Activated naive CD8-positive, alpha-beta T cell treated with anti-CD3 and anti-CD28 coated beads for 36 hours (primary cell): Measurements from ENCODE around the gene DMRT1. TPM values are rescaled to one million over a fixed set of nuclear protein-coding genes. Genes with fewer than 3 reads are reported as not detected.
A peak's percentile ranks its signal among the peaks of the same experiment; 100 is the strongest.
"Not testable (repeated sequence)": the region's sequence is repeated elsewhere in the genome, so short reads cannot be mapped to it uniquely, and the experiment has no call there.

Source experiments
- DNase-seq: peaks from one replicate; pipeline ENCODE4 v3.0.0; 2021
- H3K27ac Mint-ChIP-seq: one replicate; pipeline ENCODE4 v1.8.0; 2022; ENCODE audit warnings: mild to moderate bottlenecking, moderate library complexity, mixed read lengths
- H3K27me3 Mint-ChIP-seq: one replicate; pipeline ENCODE4 v1.8.0; 2022; ENCODE audit warnings: mild to moderate bottlenecking, mixed read lengths
- H3K36me3 Mint-ChIP-seq: one replicate; pipeline ENCODE4 v1.8.0; 2021; ENCODE audit warnings: mild to moderate bottlenecking, mixed read lengths
- H3K4me1 Mint-ChIP-seq: one replicate; pipeline ENCODE4 v1.8.0; 2021; ENCODE audit warnings: mixed read lengths
- H3K4me3 Mint-ChIP-seq: one replicate; pipeline ENCODE4 v1.8.0; 2022; ENCODE audit warnings: mild to moderate bottlenecking, moderate library complexity, mixed read lengths
- H3K9me3 Mint-ChIP-seq: one replicate; pipeline ENCODE4 v1.8.0; 2022; ENCODE audit warnings: mixed read lengths
- total RNA-seq, 2 experiments: library from RNA; stranded (reverse); gene quantifications; one replicate each; pipeline ENCODE4 v1.2.3, GENCODE V29; 2021

The DMRT1 gene
- total RNA-seq, 2 experiments from 2014 or later, result not detected

DNA sequence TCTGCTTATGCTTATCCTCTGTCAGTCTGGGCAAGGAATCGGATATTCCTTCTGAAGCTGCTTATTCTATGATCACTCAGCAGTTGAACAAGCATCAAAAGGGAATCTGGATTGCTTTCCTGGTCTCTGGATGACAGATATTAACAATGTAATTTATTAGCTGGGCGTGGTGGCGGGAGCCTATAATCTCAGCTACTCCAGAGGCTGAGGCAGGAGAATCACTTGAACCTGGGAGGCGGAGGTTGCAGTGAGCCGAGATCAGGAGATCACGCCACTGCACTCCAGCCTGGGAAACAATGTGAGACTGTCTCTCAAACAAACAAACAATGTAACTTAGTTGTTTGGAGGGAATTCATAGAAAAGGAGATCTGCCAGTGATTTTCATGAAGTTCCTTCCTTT lies 45.4 kb downstream of the DMRT1 start:
- H3K9me3 Mint-ChIP-seq, result no peaks in the 10 kb centered on the region
- peaks cover 25% of the 10 kb centered on the region for H3K27me3 Mint-ChIP-seq
- no peak overlapping the region for H3K4me3 Mint-ChIP-seq
- H3K4me1 Mint-ChIP-seq, result peaks cover 2% of the 10 kb centered on the region
- DNase-seq, result no peak
- no peaks in the 10 kb centered on the region for H3K36me3 Mint-ChIP-seq
- no peak overlapping the region for H3K27ac Mint-ChIP-seq

DNA sequence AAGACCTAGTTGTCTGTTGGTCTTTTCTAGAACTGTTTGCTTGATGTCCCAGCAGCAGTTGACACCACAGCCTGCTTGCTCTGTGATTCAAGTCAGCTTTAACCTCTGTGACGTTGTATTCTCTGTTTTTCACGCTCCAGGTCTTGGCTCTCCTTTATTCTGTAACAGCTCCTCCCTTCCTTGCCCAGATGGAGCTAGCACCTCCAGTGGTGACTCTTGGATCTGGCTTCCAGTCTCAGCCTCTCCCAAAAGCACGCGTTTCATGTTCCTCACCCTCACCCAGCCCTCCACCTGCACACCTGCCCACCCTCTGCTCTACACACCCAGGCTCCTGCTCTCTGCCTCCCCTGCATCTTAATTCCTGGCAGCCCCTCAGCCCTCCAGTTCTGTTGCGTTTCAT lies 50.6 kb downstream of the DMRT1 start:
- peaks cover 32% of the 10 kb centered on the region for H3K27me3 Mint-ChIP-seq
- H3K36me3 Mint-ChIP-seq, result no peaks in the 10 kb centered on the region
- H3K4me3 Mint-ChIP-seq, result no peak overlapping the region
- H3K27ac Mint-ChIP-seq, result no peak overlapping the region
- H3K4me1 Mint-ChIP-seq, result peaks cover 12% of the 10 kb centered on the region
- no peaks in the 10 kb centered on the region for H3K9me3 Mint-ChIP-seq
- DNase-seq, result no peak

DNA sequence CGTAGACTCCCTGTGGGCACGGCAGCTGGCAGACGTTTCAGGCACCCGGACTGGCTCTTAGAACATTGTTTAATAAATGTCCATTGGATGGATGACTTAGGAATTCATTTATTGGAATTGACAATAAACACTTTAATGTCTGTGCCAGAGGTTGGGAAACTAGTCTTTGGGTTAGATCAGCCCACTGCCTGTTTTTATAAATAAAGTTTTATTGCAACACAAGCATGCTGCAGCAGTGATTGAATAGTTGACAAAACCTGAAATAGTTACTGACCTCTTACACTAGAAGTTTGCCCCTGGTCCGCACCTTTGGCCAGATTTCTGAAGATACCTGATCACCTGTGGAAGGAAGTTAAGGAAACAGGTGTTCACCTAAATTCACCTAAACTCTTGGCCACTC lies 51.6 kb downstream of the DMRT1 start:
- no peak overlapping the region for H3K4me3 Mint-ChIP-seq
- no peak overlapping the region for H3K27ac Mint-ChIP-seq
- no peaks in the 10 kb centered on the region for H3K9me3 Mint-ChIP-seq
- peaks cover 39% of the 10 kb centered on the region for H3K27me3 Mint-ChIP-seq
- H3K36me3 Mint-ChIP-seq, result no peaks in the 10 kb centered on the region
- no peak for DNase-seq
- H3K4me1 Mint-ChIP-seq, result peaks cover 12% of the 10 kb centered on the region

DNA sequence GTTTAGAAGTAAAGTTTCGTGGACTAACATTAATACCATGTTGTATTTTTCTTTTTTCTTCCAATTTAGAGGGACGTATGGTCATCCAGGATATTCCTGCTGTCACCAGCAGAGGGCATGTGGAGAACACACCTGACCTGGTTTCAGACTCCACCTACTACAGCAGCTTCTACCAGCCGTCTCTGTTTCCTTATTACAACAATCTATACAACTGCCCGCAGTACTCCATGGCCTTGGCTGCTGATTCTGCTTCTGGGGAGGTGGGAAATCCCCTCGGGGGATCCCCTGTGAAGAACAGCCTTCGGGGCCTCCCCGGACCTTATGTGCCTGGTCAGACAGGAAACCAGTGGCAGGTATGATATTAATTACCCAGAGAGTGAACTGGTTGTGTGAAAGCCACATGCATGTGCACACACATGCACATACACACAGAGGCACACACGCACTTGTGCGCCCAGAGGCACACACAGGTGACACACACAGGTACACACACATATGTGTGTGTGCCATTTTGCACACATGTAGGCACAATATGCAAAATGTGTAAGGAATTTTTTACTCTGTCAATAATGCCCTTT lies 52.4 kb downstream of the DMRT1 start:
- no peak overlapping the region for H3K27ac Mint-ChIP-seq
- peaks cover 12% of the 10 kb centered on the region for H3K4me1 Mint-ChIP-seq
- peak overlapping the region; percentile 13 for H3K4me3 Mint-ChIP-seq
- DNase-seq, result peak; percentile 81
- no peaks in the 10 kb centered on the region for H3K36me3 Mint-ChIP-seq
- peaks cover 43% of the 10 kb centered on the region for H3K27me3 Mint-ChIP-seq
- no peaks in the 10 kb centered on the region for H3K9me3 Mint-ChIP-seq

DNA sequence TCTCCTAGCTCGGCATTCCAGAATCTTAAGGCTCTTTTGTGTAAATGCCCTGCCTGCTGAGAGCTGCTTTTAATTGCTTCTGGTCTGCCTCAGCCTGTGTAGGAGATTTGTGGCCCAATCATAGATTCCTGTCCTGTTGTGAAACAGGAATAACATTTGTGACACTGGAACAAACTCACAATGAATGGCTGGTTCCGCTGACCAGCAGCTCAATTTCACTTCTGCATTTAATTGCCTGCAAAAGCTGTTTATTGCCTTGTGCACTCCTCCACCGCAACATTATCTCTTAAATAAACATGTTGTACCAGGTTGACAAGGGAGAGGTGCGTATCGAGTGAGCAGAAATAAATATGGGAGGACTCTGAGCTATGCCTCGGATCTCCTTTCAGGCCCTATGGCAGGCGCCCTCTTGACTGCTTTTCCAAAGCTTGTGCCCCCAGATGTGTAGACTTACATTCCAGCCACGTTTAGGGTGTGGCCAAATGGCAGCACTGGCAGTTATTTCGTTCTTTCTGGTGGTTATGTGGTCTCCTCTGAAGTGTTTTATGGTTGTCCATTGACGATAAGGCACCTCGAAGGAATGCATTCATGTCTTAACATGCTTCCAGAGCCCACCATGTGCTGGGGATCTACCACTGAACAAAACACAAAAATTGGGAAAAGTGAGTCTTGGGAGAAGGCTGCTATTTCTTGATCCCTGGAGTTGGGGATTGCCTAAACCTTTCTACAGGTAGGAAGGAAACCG lies 58.1 kb downstream of the DMRT1 start:
- Mint-ChIP-seq H3K36me3 (no peaks in the 10 kb centered on the region), H3K27me3 (peaks cover 45% of the 10 kb centered on the region), H3K4me3 (no peak overlapping the region), H3K9me3 (no peaks in the 10 kb centered on the region), H3K27ac (no peak overlapping the region), H3K4me1 (no peaks in the 10 kb centered on the region)
- DNase-seq, result no peak

DNA sequence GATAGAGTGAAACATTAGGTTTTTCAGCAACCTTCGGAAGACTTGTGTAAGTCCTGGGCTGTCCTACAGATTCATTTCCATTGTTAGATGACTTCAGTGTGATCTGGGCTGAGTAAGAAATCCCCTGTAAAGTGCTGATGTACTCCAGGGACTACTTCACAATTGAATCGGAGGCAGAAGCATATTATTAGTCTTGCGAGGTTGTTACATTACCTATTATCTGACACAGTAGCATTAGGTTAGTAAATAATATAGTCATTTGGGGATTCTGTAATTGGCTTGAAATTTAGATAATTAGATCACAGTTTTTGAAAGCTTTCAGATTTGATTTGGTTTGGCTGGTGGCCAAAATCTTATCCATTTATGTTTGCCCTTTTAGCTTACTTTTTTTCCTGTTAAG lies 62.4 kb downstream of the DMRT1 start:
- H3K27ac Mint-ChIP-seq, result no peak overlapping the region
- no peaks in the 10 kb centered on the region for H3K9me3 Mint-ChIP-seq
- no peak for DNase-seq
- no peaks in the 10 kb centered on the region for H3K4me1 Mint-ChIP-seq
- H3K27me3 Mint-ChIP-seq, result peaks cover 61% of the 10 kb centered on the region
- H3K4me3 Mint-ChIP-seq, result no peak overlapping the region
- H3K36me3 Mint-ChIP-seq, result no peaks in the 10 kb centered on the region

DNA sequence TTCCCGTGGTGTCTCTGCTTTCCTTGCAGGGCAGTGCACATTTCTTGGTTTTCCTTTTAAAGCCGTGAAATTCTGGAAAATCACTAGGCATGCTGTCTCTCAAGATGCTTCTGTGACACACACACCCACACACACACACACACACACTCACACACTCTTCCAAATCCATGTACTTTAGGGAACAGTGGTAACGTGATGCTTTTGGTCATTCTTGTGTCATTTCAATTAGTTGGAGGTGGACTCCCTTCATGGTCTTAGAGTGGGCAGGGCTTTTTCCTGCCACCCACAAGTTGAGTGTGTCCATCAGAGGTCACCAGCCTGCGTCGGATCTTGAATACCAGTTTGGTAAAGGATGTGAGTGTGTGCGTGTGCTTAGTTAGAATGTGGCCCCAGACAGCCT lies 64.4 kb downstream of the DMRT1 start:
- no peaks in the 10 kb centered on the region for H3K4me1 Mint-ChIP-seq
- H3K36me3 Mint-ChIP-seq, result no peaks in the 10 kb centered on the region
- H3K9me3 Mint-ChIP-seq, result no peaks in the 10 kb centered on the region
- H3K27ac Mint-ChIP-seq, result no peak overlapping the region
- no peak for DNase-seq
- H3K4me3 Mint-ChIP-seq, result no peak overlapping the region
- peaks cover 69% of the 10 kb centered on the region for H3K27me3 Mint-ChIP-seq

DNA sequence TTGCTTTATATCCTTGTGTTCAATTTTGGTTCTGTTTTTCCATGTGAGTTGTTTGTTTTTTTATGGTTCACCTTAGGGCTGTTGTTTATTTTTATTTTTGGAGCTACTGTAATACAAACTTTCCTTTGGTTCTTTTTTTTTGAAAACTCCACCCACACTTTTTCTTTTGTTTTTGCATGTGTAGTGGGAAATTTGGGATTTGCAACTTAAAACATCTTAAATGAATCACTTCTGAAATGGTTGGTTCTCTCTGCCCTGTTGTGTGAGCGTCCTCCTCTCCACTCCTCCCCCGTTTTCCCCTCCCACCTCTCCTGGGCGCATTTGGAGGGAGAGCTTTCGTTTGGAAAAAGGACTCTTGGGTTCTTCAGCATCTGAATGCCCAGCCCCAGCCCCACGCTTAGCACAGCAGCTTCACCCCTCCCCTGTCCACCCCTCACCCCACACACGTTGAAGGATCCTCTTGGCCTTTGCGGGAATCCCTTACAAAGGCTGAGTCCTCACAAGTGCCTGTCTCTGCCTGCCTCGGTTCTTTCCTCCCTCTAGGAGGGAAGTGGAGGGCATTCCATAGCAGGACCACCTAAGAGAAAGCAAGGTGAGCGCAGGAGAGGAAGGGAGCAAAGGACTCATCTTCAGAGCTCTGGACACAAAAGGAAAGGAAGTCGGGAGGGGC lies 67.2 kb downstream of the DMRT1 start:
- H3K27ac Mint-ChIP-seq, result no peak overlapping the region
- no peak for DNase-seq
- no peaks in the 10 kb centered on the region for H3K9me3 Mint-ChIP-seq
- H3K36me3 Mint-ChIP-seq, result no peaks in the 10 kb centered on the region
- H3K4me1 Mint-ChIP-seq, result no peaks in the 10 kb centered on the region
- no peak overlapping the region for H3K4me3 Mint-ChIP-seq
- peaks cover 67% of the 10 kb centered on the region for H3K27me3 Mint-ChIP-seq

DNA sequence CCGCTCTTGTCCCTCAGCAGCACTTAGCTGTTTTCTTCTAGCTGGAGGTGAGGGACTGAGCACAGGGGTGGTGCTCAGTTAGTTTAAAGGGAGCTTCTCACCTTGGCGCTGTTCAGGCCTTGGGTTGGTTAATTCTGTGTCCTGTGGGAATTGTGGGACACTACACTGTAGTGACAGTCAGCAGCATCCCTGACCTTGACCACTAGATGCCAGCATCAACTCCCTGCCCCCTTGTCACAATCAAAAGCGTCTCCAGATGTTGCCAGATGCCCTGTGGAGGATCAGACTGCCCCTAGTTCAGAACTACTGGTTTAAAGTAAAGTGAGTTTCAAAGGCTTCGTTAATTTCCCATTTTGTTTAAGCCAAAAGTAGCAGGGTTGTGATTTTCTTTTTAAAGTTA lies 69.5 kb downstream of the DMRT1 start:
- H3K27me3 Mint-ChIP-seq, result peaks cover 65% of the 10 kb centered on the region
- H3K4me3 Mint-ChIP-seq, result no peak overlapping the region
- H3K9me3 Mint-ChIP-seq, result no peaks in the 10 kb centered on the region
- no peak overlapping the region for H3K27ac Mint-ChIP-seq
- no peaks in the 10 kb centered on the region for H3K36me3 Mint-ChIP-seq
- no peaks in the 10 kb centered on the region for H3K4me1 Mint-ChIP-seq
- DNase-seq, result no peak

DNA sequence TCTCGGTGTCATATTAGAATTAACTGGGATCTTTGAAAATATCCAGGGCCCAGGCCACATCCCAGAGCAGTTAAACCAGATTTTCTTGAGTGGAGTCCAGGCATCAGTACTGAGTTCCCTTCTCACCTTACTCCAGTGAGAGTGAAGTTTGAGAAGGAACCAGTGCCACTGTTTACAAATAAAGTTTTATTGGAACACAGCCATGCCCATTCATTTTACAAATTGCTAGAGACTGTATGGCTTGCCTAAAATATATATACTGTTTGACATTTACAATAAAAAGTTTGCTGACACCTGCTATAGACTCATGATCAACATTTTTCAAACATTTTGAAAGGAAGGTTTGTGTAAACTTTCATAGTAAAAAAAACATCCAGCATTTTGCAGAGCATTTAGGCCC lies 71.3 kb downstream of the DMRT1 start:
- no peaks in the 10 kb centered on the region for H3K4me1 Mint-ChIP-seq
- H3K9me3 Mint-ChIP-seq, result no peaks in the 10 kb centered on the region
- DNase-seq, result no peak
- no peak overlapping the region for H3K27ac Mint-ChIP-seq
- no peaks in the 10 kb centered on the region for H3K36me3 Mint-ChIP-seq
- no peak overlapping the region for H3K4me3 Mint-ChIP-seq
- H3K27me3 Mint-ChIP-seq, result peaks cover 60% of the 10 kb centered on the region

DNA sequence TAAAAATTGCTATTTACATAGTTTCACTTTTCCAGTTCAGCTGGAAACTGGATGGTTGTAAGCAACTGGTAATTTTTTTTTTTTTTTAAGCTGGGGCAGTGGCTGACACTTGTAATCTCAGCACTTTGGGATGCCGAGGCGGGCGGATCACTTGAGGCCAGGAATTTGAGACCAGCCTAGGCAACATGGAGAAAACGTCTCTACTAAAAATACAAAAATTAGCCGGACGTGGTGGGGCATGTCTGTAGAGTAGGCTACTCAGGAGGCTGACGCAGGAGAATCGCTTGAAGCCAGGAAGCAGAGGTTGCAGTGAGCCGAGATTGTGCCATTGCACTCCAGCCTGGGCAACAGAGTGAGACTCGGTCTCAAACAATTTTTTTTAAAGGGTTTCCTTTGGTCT lies 72.0 kb downstream of the DMRT1 start:
- not testable (repeated sequence) for H3K9me3 Mint-ChIP-seq, H3K27ac Mint-ChIP-seq, H3K4me3 Mint-ChIP-seq, DNase-seq, H3K36me3 Mint-ChIP-seq, H3K4me1 Mint-ChIP-seq
- peaks cover 57% of the 10 kb centered on the region for H3K27me3 Mint-ChIP-seq

DNA sequence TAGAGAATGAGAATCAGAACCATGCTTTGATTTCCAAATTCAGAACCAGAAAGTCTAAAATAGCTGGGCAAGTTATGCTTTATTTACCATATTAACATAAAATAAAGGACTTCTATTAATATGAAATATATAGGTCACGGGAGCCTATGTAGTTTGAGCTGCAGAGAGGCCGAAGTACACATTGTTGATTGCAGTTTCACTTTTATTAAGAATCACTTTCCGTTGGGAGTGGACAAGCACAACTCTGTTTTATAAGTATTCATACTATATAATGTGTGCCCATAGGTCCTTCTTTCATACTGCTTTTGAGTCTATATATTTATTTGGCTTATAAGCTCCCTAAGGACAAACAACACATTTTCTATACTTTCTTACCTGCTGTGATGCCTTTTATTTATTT lies 76.2 kb downstream of the DMRT1 start:
- Mint-ChIP-seq H3K36me3 (no peaks in the 10 kb centered on the region), H3K27ac (no peak overlapping the region), H3K27me3 (peaks cover 25% of the 10 kb centered on the region), H3K4me1 (no peaks in the 10 kb centered on the region), H3K9me3 (no peaks in the 10 kb centered on the region), H3K4me3 (no peak overlapping the region)
- no peak for DNase-seq

DNA sequence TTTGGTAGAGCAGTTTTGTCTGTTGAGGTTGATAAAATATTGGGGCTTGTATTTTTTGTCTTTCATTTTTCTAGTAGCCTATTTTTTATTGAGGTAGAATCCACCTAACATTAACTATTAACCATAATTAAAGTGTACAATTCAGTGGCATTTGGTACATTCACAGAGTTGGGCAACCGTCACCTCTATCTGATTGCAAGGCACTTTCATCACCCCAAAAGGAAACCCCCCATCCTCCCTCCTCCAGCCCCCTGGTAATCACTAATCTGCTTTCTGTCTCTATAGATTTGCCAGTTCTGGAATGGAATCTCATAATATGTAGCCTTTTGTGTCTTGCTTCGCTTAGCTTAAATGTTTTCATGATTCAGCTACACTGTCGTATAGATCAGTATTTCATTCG lies 79.4 kb downstream of the DMRT1 start:
- no peak for DNase-seq
- H3K4me3 Mint-ChIP-seq, result no peak overlapping the region
- H3K9me3 Mint-ChIP-seq, result no peaks in the 10 kb centered on the region
- peaks cover 17% of the 10 kb centered on the region for H3K27me3 Mint-ChIP-seq
- H3K36me3 Mint-ChIP-seq, result no peaks in the 10 kb centered on the region
- H3K27ac Mint-ChIP-seq, result no peak overlapping the region
- no peaks in the 10 kb centered on the region for H3K4me1 Mint-ChIP-seq

DNA sequence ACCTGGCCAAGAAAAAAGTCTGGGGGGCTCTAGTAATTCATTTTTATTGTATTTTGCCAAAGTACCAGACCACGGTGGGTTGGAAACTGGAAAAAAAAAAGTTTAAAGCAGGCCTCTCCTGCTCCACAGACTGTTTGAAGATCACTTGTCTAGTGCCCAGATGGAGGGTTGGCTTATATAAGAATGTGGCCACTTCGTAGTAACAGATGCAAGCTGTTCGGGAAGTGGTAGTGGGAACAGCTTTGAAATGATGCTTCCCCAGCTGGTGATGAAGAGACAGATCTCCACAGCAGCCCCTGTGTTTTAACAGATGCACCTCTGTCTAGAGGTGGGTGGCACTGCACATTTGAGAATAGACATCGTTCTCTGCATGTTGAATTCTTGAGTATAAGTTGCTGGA lies 80.7 kb downstream of the DMRT1 start:
- peaks cover 7% of the 10 kb centered on the region for H3K27me3 Mint-ChIP-seq
- H3K4me1 Mint-ChIP-seq, result no peaks in the 10 kb centered on the region
- no peaks in the 10 kb centered on the region for H3K9me3 Mint-ChIP-seq
- no peak overlapping the region for H3K4me3 Mint-ChIP-seq
- H3K27ac Mint-ChIP-seq, result no peak overlapping the region
- DNase-seq, result no peak
- H3K36me3 Mint-ChIP-seq, result no peaks in the 10 kb centered on the region

DNA sequence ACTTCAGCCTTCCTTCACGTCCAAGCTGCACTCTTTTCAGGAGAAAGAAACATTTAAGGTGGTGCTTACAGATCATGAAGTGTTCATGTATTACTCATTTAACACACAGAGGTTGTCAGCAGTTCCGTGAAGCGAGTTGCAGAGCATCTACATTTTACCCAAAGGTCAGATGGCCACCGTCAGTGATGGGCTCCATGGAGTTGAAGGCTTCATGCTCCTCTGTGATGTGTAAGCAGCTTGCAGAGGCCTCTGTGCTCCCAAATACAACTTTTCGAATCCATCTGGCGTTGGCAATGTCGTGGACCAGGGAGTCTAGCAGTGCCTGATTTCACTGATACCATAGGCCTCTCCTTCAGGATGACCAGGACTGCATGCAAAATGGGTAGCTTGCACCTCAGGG lies 81.2 kb downstream of the DMRT1 start:
- Mint-ChIP-seq H3K4me3 (no peak overlapping the region), H3K27me3 (peaks cover 7% of the 10 kb centered on the region), H3K4me1 (no peaks in the 10 kb centered on the region), H3K27ac (no peak overlapping the region), H3K9me3 (no peaks in the 10 kb centered on the region), H3K36me3 (no peaks in the 10 kb centered on the region)
- no peak for DNase-seq

DNA sequence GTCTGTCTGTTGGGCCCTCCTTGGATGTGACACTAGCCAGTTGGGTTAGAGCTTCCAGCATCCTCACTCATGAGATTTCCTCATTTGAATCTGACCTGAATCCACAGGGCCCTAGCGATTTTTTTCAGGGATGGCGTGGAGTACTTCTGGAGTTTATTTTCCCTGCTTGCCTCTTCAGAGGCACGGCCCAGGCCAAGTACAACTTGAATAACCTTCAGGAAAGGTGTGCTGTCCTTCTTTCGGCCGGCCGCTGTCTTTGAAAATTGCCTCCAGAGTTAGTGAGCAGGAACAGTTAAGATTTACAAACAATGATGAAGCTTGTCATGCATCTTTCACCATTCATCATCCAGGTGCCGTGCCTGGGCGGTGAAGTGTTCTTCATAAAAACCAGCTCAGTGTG lies 85.5 kb downstream of the DMRT1 start:
- no peak overlapping the region for H3K27ac Mint-ChIP-seq
- peaks cover 15% of the 10 kb centered on the region for H3K27me3 Mint-ChIP-seq

More for the DNA sequence above, 85.5 kb downstream of the DMRT1 start:
- H3K36me3 Mint-ChIP-seq, result no peaks in the 10 kb centered on the region
- no peaks in the 10 kb centered on the region for H3K4me1 Mint-ChIP-seq
- H3K4me3 Mint-ChIP-seq, result no peak overlapping the region
- H3K9me3 Mint-ChIP-seq, result no peaks in the 10 kb centered on the region
- no peak for DNase-seq
